Endothelial cell (in vitro differentiated cells): Measurements from ENCODE around the gene CGRRF1. TPM values are rescaled to one million over a fixed set of nuclear protein-coding genes. Genes with fewer than 3 reads are reported as not detected.
A peak's percentile ranks its signal among the peaks of the same experiment; 100 is the strongest.

Experiments used
- DNase-seq: peaks from one replicate; pipeline ENCODE4 v3.0.0; 2021; ENCODE audit warnings: low spot score
- H3K27ac Mint-ChIP-seq: one replicate; pipeline ENCODE4 v1.8.0; 2021; ENCODE audit warnings: mixed read lengths, inconsistent platforms; ENCODE audit not compliant: unreplicated experiment
- H3K27me3 Mint-ChIP-seq: one replicate; pipeline ENCODE4 v1.8.0; 2021; ENCODE audit warnings: mild to moderate bottlenecking, moderate library complexity, mixed read lengths, inconsistent platforms; ENCODE audit not compliant: unreplicated experiment
- H3K36me3 Mint-ChIP-seq: one replicate; pipeline ENCODE4 v1.8.0; 2021; ENCODE audit warnings: mild to moderate bottlenecking, low read depth, mixed read lengths, inconsistent platforms; ENCODE audit not compliant: unreplicated experiment
- H3K4me1 Mint-ChIP-seq: one replicate; pipeline ENCODE4 v1.8.0; 2021; ENCODE audit warnings: mild to moderate bottlenecking, mixed read lengths, inconsistent platforms; ENCODE audit not compliant: unreplicated experiment
- H3K4me3 Mint-ChIP-seq: one replicate; pipeline ENCODE4 v1.8.0; 2021; ENCODE audit warnings: mild to moderate bottlenecking, mixed read lengths, inconsistent platforms; ENCODE audit not compliant: unreplicated experiment
- H3K9me3 Mint-ChIP-seq: one replicate; pipeline ENCODE4 v1.8.0; 2021; ENCODE audit warnings: mixed read lengths, inconsistent platforms; ENCODE audit not compliant: unreplicated experiment
- total RNA-seq: library from RNA; stranded (reverse); fragmentation: NEBNext Ultra II Directional; extraction: Animal tissue kit (Norgen Biotek cat#: 25700); gene quantifications from one replicate; pipeline ENCODE4 v1.2.1, GENCODE V29; 2021; ENCODE audit not compliant: unreplicated experiment
- TF ChIP-seq, protein P1 (sequence below): fragments of 200-600 bp; sonication (generic); IDR thresholded peaks from one replicate; pipeline ENCODE4 v1.5.0; 2021; ENCODE audit warnings: antibody characterized with exemption; ENCODE audit not compliant: unreplicated experiment

CGRRF1 gene
- total RNA-seq, 1 donor from 2014 or later, result 31.1 TPM

- no peak overlapping the region for H3K27ac Mint-ChIP-seq
- no peak for DNase-seq
- no peaks in the 10 kb centered on the region for H3K27me3 Mint-ChIP-seq
- peaks cover 3% of the 10 kb centered on the region for H3K4me1 Mint-ChIP-seq
- TF ChIP-seq, protein P1, sequence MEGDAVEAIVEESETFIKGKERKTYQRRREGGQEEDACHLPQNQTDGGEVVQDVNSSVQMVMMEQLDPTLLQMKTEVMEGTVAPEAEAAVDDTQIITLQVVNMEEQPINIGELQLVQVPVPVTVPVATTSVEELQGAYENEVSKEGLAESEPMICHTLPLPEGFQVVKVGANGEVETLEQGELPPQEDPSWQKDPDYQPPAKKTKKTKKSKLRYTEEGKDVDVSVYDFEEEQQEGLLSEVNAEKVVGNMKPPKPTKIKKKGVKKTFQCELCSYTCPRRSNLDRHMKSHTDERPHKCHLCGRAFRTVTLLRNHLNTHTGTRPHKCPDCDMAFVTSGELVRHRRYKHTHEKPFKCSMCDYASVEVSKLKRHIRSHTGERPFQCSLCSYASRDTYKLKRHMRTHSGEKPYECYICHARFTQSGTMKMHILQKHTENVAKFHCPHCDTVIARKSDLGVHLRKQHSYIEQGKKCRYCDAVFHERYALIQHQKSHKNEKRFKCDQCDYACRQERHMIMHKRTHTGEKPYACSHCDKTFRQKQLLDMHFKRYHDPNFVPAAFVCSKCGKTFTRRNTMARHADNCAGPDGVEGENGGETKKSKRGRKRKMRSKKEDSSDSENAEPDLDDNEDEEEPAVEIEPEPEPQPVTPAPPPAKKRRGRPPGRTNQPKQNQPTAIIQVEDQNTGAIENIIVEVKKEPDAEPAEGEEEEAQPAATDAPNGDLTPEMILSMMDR, result no peak
- no peak overlapping the region for H3K4me3 Mint-ChIP-seq
- H3K9me3 Mint-ChIP-seq, result no peaks in the 10 kb centered on the region
- peaks cover 28% of the 10 kb centered on the region for H3K36me3 Mint-ChIP-seq
Measured at GRCh38 chr14:54471641-54472040, 38.1 kb upstream of the CGRRF1 start.

DNA sequence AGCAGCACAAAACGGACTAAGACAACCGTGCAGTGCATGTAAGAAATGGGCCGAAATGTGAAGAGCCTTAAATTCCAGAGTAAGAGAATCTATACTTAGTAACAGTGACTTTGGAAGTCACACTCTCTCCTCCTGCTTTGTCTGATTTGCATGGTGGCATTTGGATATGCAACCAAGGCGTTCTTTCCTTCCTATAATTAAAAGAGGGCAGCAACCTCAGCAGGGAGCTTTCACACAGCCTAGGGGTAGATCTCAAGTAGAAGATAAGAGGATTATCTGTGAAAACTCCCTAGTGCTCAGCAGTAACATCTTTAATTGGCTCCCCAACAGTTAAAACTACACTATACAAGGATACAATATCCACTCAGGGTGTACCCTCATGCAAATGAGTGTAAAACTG, 37.4 kb upstream of the CGRRF1 start:
- Mint-ChIP-seq H3K4me3 (no peak overlapping the region), H3K36me3 (peaks cover 26% of the 10 kb centered on the region), H3K4me1 (peaks cover 3% of the 10 kb centered on the region), H3K27ac (no peak overlapping the region), H3K9me3 (no peaks in the 10 kb centered on the region), H3K27me3 (no peaks in the 10 kb centered on the region)
- TF ChIP-seq, protein P1, result no peak
- DNase-seq, result no peak

DNA sequence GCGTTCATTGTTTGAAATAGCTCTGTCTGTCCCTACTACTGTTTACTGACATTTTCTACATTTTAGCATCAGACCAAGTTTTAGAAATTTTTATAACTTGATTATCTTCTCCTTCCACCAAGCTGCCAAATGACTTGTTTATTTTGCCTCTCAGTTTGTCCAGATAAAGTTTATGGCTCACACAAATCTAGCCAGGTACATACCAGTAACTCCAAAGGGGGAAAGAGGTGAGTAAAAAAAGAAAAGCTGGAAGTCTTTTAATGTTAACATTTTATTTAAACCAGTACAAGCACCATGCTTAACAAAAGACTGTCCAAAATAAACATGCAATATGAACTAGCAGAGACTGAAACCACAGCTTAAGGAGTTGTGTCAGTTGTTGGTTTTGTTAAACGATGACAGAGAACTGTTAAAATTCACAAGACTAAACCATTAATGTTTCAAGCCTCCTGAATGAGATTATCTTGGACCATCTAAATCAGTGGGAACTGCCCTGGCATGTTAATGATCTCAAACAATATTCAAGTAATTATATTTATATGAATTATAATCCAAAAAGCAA, 35.4 kb upstream of the CGRRF1 start:
- H3K27ac Mint-ChIP-seq, result no peak overlapping the region
- no peaks in the 10 kb centered on the region for H3K9me3 Mint-ChIP-seq
- no peak for DNase-seq
- TF ChIP-seq, protein P1, result no peak
- H3K27me3 Mint-ChIP-seq, result no peaks in the 10 kb centered on the region
- no peak overlapping the region for H3K4me3 Mint-ChIP-seq
- H3K36me3 Mint-ChIP-seq, result peaks cover 11% of the 10 kb centered on the region
- peaks cover 3% of the 10 kb centered on the region for H3K4me1 Mint-ChIP-seq

GRCh38 chr14:54475187-54475899, 34.4 kb upstream of the CGRRF1 start:
- TF ChIP-seq, protein P1, result no peak
- DNase-seq, result no peak
- Mint-ChIP-seq H3K9me3 (no peaks in the 10 kb centered on the region), H3K36me3 (peaks cover 10% of the 10 kb centered on the region), H3K27me3 (no peaks in the 10 kb centered on the region), H3K27ac (peak overlapping the region; percentile 38), H3K4me3 (no peak overlapping the region), H3K4me1 (peaks cover 3% of the 10 kb centered on the region)

- H3K36me3 Mint-ChIP-seq, result peaks cover 8% of the 10 kb centered on the region
- H3K9me3 Mint-ChIP-seq, result no peaks in the 10 kb centered on the region
- no peak overlapping the region for H3K4me3 Mint-ChIP-seq
- no peaks in the 10 kb centered on the region for H3K27me3 Mint-ChIP-seq
- no peak for DNase-seq
- TF ChIP-seq, protein P1, result no peak
- peak overlapping the region; percentile 38 for H3K27ac Mint-ChIP-seq
- peaks cover 3% of the 10 kb centered on the region for H3K4me1 Mint-ChIP-seq
Measured at GRCh38 chr14:54475911-54476310, 33.8 kb upstream of the CGRRF1 start.
